Breast epithelium (tissue), 3 donors: ENCODE data around the gene CISH.

Experiments
- CTCF ChIP-seq, 3 donors: fragments of 450-650 bp; IDR thresholded peaks; one replicate each; pipeline ENCODE4 v1.5.1; 2016 to 2017; ENCODE audit warnings: antibody characterized with exemption in 3 of 3, mild to moderate bottlenecking in 3 of 3, moderate library complexity in 3 of 3
- POLR2A ChIP-seq: fragments of 450-650 bp; IDR thresholded peaks from one replicate; pipeline ENCODE4 v1.6.1; 2016; ENCODE audit warnings: antibody characterized with exemption, mild to moderate bottlenecking, moderate library complexity
- POLR2AphosphoS5 ChIP-seq, 3 donors: sonication (generic); formaldehyde crosslinking; IDR thresholded peaks; one replicate each; pipeline ENCODE4 v1.6.1; 2017; ENCODE audit warnings: antibody characterized with exemption in 3 of 3

GRCh38 chr3:50604110-50604621, 7.4 kb downstream of the CISH start:
- TF ChIP-seq CTCF (IDR thresholded peaks at IDR 0.05) (no peak), POLR2AphosphoS5 (IDR thresholded peaks at IDR 0.05) (no peak), POLR2A (no peak)
